ENCODE data around the gene CDK19. TPM values are rescaled to one million over a fixed set of nuclear protein-coding genes. Genes with fewer than 3 reads are reported as not detected.
"Not testable (repeated sequence)": the region's sequence is repeated elsewhere in the genome, so short reads cannot be mapped to it uniquely, and the experiment has no call there.

Gene CDK19
- polyA plus RNA-seq, 6 donors from 2014 or later: 0.51 to 5.4 (median 3.9) TPM

- no peak for ATAC-seq (ENCODE audit: low read depth in 2 of 2)
- H3K36me3 Mint-ChIP-seq: peaks cover 5 to 8% of the 10 kb centered on the region in 2 donors
- peaks cover 1 to 7% (median 5%) of the 10 kb centered on the region in 7 donors for H3K9me3 Mint-ChIP-seq
- no peak for DNase-seq
- H3K4me1 Mint-ChIP-seq: peaks cover 0 to 25% (median 12%) of the 10 kb centered on the region in 3 donors
- no peaks in the 10 kb centered on the region for H3K27me3 Mint-ChIP-seq
- H3K4me3 Mint-ChIP-seq: no peak overlapping the region
- no peak overlapping the region for H3K27ac Mint-ChIP-seq
Measured at GRCh38 chr6:110735666-110736065, 79.6 kb downstream of the CDK19 start.

- H3K27me3 Mint-ChIP-seq: no peaks in the 10 kb centered on the region
- ATAC-seq (ENCODE audit: low read depth in 2 of 2) (no peak), DNase-seq (no peak)
- H3K4me1 Mint-ChIP-seq: peaks cover 6 to 22% (median 11%) of the 10 kb centered on the region in 3 donors
- no peak overlapping the region for H3K27ac Mint-ChIP-seq
- H3K36me3 Mint-ChIP-seq: peaks cover 7 to 10% of the 10 kb centered on the region in 2 donors
- H3K9me3 Mint-ChIP-seq: peaks cover 0 to 3% (median 0%) of the 10 kb centered on the region in 7 donors
- no peak overlapping the region for H3K4me3 Mint-ChIP-seq
Measured at GRCh38 chr6:110731898-110732297, 83.4 kb downstream of the CDK19 start.

- peaks cover 7 to 10% of the 10 kb centered on the region in 2 donors for H3K36me3 Mint-ChIP-seq
- no peak overlapping the region for H3K27ac Mint-ChIP-seq
- DNase-seq: no peak
- H3K9me3 Mint-ChIP-seq: peaks cover 0 to 3% (median 0%) of the 10 kb centered on the region in 7 donors
- H3K27me3 Mint-ChIP-seq: no peaks in the 10 kb centered on the region
- ATAC-seq (ENCODE audit: low read depth in 2 of 2): no peak
- H3K4me1 Mint-ChIP-seq: peaks cover 6 to 22% (median 11%) of the 10 kb centered on the region in 3 donors
- no peak overlapping the region for H3K4me3 Mint-ChIP-seq
Measured at GRCh38 chr6:110731196-110731595, 84.1 kb downstream of the CDK19 start.

- no peak for DNase-seq
- Mint-ChIP-seq H3K9me3 (peaks cover 0 to 3% (median 0%) of the 10 kb centered on the region in 7 donors), H3K36me3 (peaks cover 7 to 13% of the 10 kb centered on the region in 2 donors), H3K4me1 (peaks cover 6 to 16% (median 11%) of the 10 kb centered on the region in 3 donors), H3K27ac (peak overlapping the region in 1 of 6 donors; percentile 2), H3K27me3 (no peaks in the 10 kb centered on the region), H3K4me3 (no peak overlapping the region)
- no peak for ATAC-seq (ENCODE audit: low read depth in 2 of 2)
Measured at GRCh38 chr6:110728501-110728900, 86.8 kb downstream of the CDK19 start.

GRCh38 chr6:110723017-110723416 is 92.3 kb downstream of the CDK19 start:
- Mint-ChIP-seq H3K27me3 (no peaks in the 10 kb centered on the region), H3K4me1 (no peaks in the 10 kb centered on the region), H3K27ac (no peak overlapping the region), H3K9me3 (no peaks in the 10 kb centered on the region), H3K36me3 (peaks cover 0 to 13% of the 10 kb centered on the region in 2 donors), H3K4me3 (no peak overlapping the region)
- ATAC-seq (ENCODE audit: low read depth in 2 of 2) (no peak), DNase-seq (no peak)

GRCh38 chr6:110720066-110720465 is 95.2 kb downstream of the CDK19 start:
- Mint-ChIP-seq H3K27ac (no peak overlapping the region), H3K4me1 (peaks cover 0 to 3% (median under 1%) of the 10 kb centered on the region in 3 donors), H3K27me3 (no peaks in the 10 kb centered on the region), H3K36me3 (peaks cover 0 to 8% of the 10 kb centered on the region in 2 donors), H3K4me3 (no peak overlapping the region), H3K9me3 (no peaks in the 10 kb centered on the region)
- no peak for ATAC-seq (ENCODE audit: low read depth in 2 of 2)
- no peak for DNase-seq

GRCh38 chr6:110719601-110720000 is 95.7 kb downstream of the CDK19 start:
- not testable (repeated sequence) for H3K27ac Mint-ChIP-seq; H3K36me3 Mint-ChIP-seq; H3K4me3 Mint-ChIP-seq; H3K4me1 Mint-ChIP-seq; ATAC-seq (ENCODE audit: low read depth in 2 of 2); DNase-seq; H3K9me3 Mint-ChIP-seq; H3K27me3 Mint-ChIP-seq

- H3K36me3 Mint-ChIP-seq: peaks cover 7 to 16% of the 10 kb centered on the region in 2 donors
- H3K4me3 Mint-ChIP-seq: no peak overlapping the region
- DNase-seq: peak; percentile 45
- H3K9me3 Mint-ChIP-seq: no peaks in the 10 kb centered on the region
- peak; percentile 86 to 87 for ATAC-seq (ENCODE audit: low read depth in 2 of 2)
- H3K4me1 Mint-ChIP-seq: peaks cover 8 to 27% (median 17%) of the 10 kb centered on the region in 3 donors
- peak overlapping the region in 4 of 6 donors; percentile 12 to 78 (median 44) for H3K27ac Mint-ChIP-seq
- no peaks in the 10 kb centered on the region for H3K27me3 Mint-ChIP-seq
Measured at GRCh38 chr6:110714143-110714542, 101.1 kb downstream of the CDK19 start.

- no peak overlapping the region for H3K4me3 Mint-ChIP-seq
- no peaks in the 10 kb centered on the region for H3K9me3 Mint-ChIP-seq
- no peak for DNase-seq
- peaks cover 7 to 16% of the 10 kb centered on the region in 2 donors for H3K36me3 Mint-ChIP-seq
- H3K27ac Mint-ChIP-seq: peak overlapping the region in 5 of 6 donors; percentile 48 to 93 (median 70)
- H3K4me1 Mint-ChIP-seq: peaks cover 15 to 27% (median 20%) of the 10 kb centered on the region in 3 donors
- no peaks in the 10 kb centered on the region for H3K27me3 Mint-ChIP-seq
- no peak for ATAC-seq (ENCODE audit: low read depth in 2 of 2)
Measured at GRCh38 chr6:110712238-110712637, 103.0 kb downstream of the CDK19 start.

GRCh38 chr6:110710115-110710514 is 105.2 kb downstream of the CDK19 start:
- ATAC-seq (ENCODE audit: low read depth in 2 of 2) (no peak), DNase-seq (no peak)
- H3K4me3 Mint-ChIP-seq: no peak overlapping the region
- H3K4me1 Mint-ChIP-seq: peaks cover 21 to 31% (median 24%) of the 10 kb centered on the region in 3 donors
- peak overlapping the region in 1 of 6 donors; percentile 12 for H3K27ac Mint-ChIP-seq
- peaks cover 7 to 16% of the 10 kb centered on the region in 2 donors for H3K36me3 Mint-ChIP-seq
- no peaks in the 10 kb centered on the region for H3K9me3 Mint-ChIP-seq
- H3K27me3 Mint-ChIP-seq: no peaks in the 10 kb centered on the region

- peaks cover 12 to 25% (median 16%) of the 10 kb centered on the region in 3 donors for H3K4me1 Mint-ChIP-seq
- H3K36me3 Mint-ChIP-seq: peaks cover 7 to 16% of the 10 kb centered on the region in 2 donors
- DNase-seq (no peak), ATAC-seq (ENCODE audit: low read depth in 2 of 2) (no peak)
- H3K9me3 Mint-ChIP-seq: no peaks in the 10 kb centered on the region
- H3K4me3 Mint-ChIP-seq: no peak overlapping the region
- peak overlapping the region in 2 of 6 donors; percentile 7 to 81 for H3K27ac Mint-ChIP-seq
- no peaks in the 10 kb centered on the region for H3K27me3 Mint-ChIP-seq
Measured at GRCh38 chr6:110708295-110708950, 106.8 kb downstream of the CDK19 start.

- peak overlapping the region in 1 of 8 donors; percentile 23 for H3K4me3 Mint-ChIP-seq
- peaks cover 0 to 8% of the 10 kb centered on the region in 2 donors for H3K36me3 Mint-ChIP-seq
- no peaks in the 10 kb centered on the region for H3K27me3 Mint-ChIP-seq
- H3K4me1 Mint-ChIP-seq: peaks cover 9 to 22% (median 10%) of the 10 kb centered on the region in 3 donors
- peak overlapping the region in 1 of 6 donors; percentile 75 for H3K27ac Mint-ChIP-seq
- no peak for ATAC-seq (ENCODE audit: low read depth in 2 of 2)
- H3K9me3 Mint-ChIP-seq: no peaks in the 10 kb centered on the region
- no peak for DNase-seq
Measured at GRCh38 chr6:110705543-110705942, 109.7 kb downstream of the CDK19 start.

- Mint-ChIP-seq H3K9me3 (no peaks in the 10 kb centered on the region), H3K27ac (no peak overlapping the region), H3K36me3 (no peaks in the 10 kb centered on the region), H3K4me1 (peaks cover 6 to 22% (median 9%) of the 10 kb centered on the region in 3 donors), H3K27me3 (no peaks in the 10 kb centered on the region), H3K4me3 (no peak overlapping the region)
- no peak for DNase-seq
- no peak for ATAC-seq (ENCODE audit: low read depth in 2 of 2)
Measured at GRCh38 chr6:110703906-110704594, 111.2 kb downstream of the CDK19 start.

Data from naive B cell (primary cell).